ENCODE data around the gene ABHD15. TPM values are rescaled to one million over a fixed set of nuclear protein-coding genes. Genes with fewer than 3 reads are reported as not detected.
A peak's percentile ranks its signal among the peaks of the same experiment; 100 is the strongest.

Gene ABHD15
- total and polyA plus RNA-seq, 9 of the 15 experiments (the other 6 are each of a cell fraction or from before 2014, with no cell fraction given): 0.85 to 4.2 (median 2.1) TPM

GRCh38 chr17:29593591-29594518 lies 27.0 kb upstream of the ABHD15 start (continued):
- peak; percentile 31 for TF ChIP-seq ZNF146 (CRISPR knock-in tag; IDR thresholded peaks at IDR 0.05; ENCODE audit: unreplicated experiment)
- TF ChIP-seq TFAM (CRISPR knock-in tag; conservative IDR thresholded peaks at IDR 0.05): no peak
- TF ChIP-seq, protein P1, sequence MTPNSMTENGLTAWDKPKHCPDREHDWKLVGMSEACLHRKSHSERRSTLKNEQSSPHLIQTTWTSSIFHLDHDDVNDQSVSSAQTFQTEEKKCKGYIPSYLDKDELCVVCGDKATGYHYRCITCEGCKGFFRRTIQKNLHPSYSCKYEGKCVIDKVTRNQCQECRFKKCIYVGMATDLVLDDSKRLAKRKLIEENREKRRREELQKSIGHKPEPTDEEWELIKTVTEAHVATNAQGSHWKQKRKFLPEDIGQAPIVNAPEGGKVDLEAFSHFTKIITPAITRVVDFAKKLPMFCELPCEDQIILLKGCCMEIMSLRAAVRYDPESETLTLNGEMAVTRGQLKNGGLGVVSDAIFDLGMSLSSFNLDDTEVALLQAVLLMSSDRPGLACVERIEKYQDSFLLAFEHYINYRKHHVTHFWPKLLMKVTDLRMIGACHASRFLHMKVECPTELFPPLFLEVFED (CRISPR knock-in tag; conservative IDR thresholded peaks at IDR 0.05): no peak
- TF ChIP-seq SNAPC5 (CRISPR knock-in tag; IDR thresholded peaks at IDR 0.05): no peak
- no peak for TF ChIP-seq NFRKB (IDR thresholded peaks at IDR 0.05; ENCODE audit: low read depth)
- no peak for TF ChIP-seq CAMTA2 (CRISPR knock-in tag; conservative IDR thresholded peaks at IDR 0.05)
- TF ChIP-seq MXI1 (IDR thresholded peaks at IDR 0.05; ENCODE audit: low read depth, low read length): no peak
- TF ChIP-seq HDAC6 (IDR thresholded peaks at IDR 0.05; ENCODE audit: low read depth, low read length): no peak
- no peak for TF ChIP-seq RBM39 (optimal IDR thresholded peaks at IDR 0.05; ENCODE audit: low read depth, low read length)
- TF ChIP-seq CBFA2T2 (conservative IDR thresholded peaks at IDR 0.05): no peak
- no peak for TF ChIP-seq SOX6 (IDR thresholded peaks at IDR 0.05)
- TF ChIP-seq ZNF197 (CRISPR knock-in tag; IDR thresholded peaks at IDR 0.05; ENCODE audit: low read depth): no peak
- TF ChIP-seq ZNF511 (CRISPR knock-in tag; IDR thresholded peaks at IDR 0.05): peak; percentile 99
- no peak for TF ChIP-seq TARDBP (IDR thresholded peaks at IDR 0.05)
- TF ChIP-seq, protein P2, sequence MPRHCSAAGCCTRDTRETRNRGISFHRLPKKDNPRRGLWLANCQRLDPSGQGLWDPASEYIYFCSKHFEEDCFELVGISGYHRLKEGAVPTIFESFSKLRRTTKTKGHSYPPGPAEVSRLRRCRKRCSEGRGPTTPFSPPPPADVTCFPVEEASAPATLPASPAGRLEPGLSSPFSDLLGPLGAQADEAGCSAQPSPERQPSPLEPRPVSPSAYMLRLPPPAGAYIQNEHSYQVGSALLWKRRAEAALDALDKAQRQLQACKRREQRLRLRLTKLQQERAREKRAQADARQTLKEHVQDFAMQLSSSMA (CRISPR knock-in tag; IDR thresholded peaks at IDR 0.05): no peak
- TF ChIP-seq ZFP1 (CRISPR knock-in tag; IDR thresholded peaks at IDR 0.05): no peak
- peak; percentile 41; the same call in 1 of the 2 replicates for TF ChIP-seq EGR1 (conservative IDR thresholded peaks at IDR 0.05)
- no peak for TF ChIP-seq RHOXF2B (CRISPR knock-in tag; conservative IDR thresholded peaks at IDR 0.05)
- no peak for TF ChIP-seq ASH1L (IDR thresholded peaks at IDR 0.05; ENCODE audit: borderline replicate concordance, low read depth, partially characterized antibody)
